Activated CD8-positive, alpha-beta memory T cell treated with anti-CD3 and anti-CD28 coated beads, Interleukin-2, amount 10 ng/mL, durations not matched to agents 7 days and 5 days (primary cell): ENCODE data around the gene GOLGA6L24. TPM values are rescaled to one million over a fixed set of nuclear protein-coding genes. Genes with fewer than 3 reads are reported as not detected.
"Not testable (repeated sequence)": the region's sequence is repeated elsewhere in the genome, so short reads cannot be mapped to it uniquely, and the experiment has no call there.

Experiments
- ATAC-seq: fragments of 150-1000 bp; cut with Tn5 transposase; one replicate; pipeline ENCODE4 v1.10.0; 2021; ENCODE audit warnings: moderate library complexity
- CTCF ChIA-PET: fragments of 350-600 bp; sonication (Branson Sonifier 250); formaldehyde crosslinking; loops from one replicate; lab custom pipeline; 2021; ENCODE audit warnings: antibody characterized with exemption; lab: Charles Lee
- DNase-seq: peaks from one replicate; pipeline ENCODE4 v3.0.0-alpha.2; 2020
- H3K27ac Mint-ChIP-seq: one replicate; pipeline ENCODE4 v1.8.0; 2021; ENCODE audit warnings: mild to moderate bottlenecking, mixed read lengths
- H3K27me3 Mint-ChIP-seq: one replicate; pipeline ENCODE4 v1.8.0; 2021; ENCODE audit warnings: mixed read lengths
- H3K36me3 Mint-ChIP-seq: one replicate; pipeline ENCODE4 v1.8.0; 2021; ENCODE audit warnings: mild to moderate bottlenecking, mixed read lengths
- H3K4me1 Mint-ChIP-seq: one replicate; pipeline ENCODE4 v1.8.0; 2021; ENCODE audit warnings: mixed read lengths
- H3K4me3 Mint-ChIP-seq: one replicate; pipeline ENCODE4 v1.8.0; 2021; ENCODE audit warnings: mild to moderate bottlenecking, moderate library complexity, mixed read lengths
- H3K9me3 Mint-ChIP-seq: one replicate; pipeline ENCODE4 v1.8.0; 2022; ENCODE audit warnings: low read depth, mixed read lengths
- total RNA-seq, 2 experiments: library from RNA; stranded (reverse); gene quantifications; one replicate each; pipeline ENCODE4 v1.2.3, GENCODE V29; 2021

GOLGA6L24 gene
- total RNA-seq: not detected

GRCh38 chr15:28357984-28358383 lies at the start of gene GOLGA6L24:
TSS of gene GOLGA6L24 (minus strand) at chr15:28358084. CDS start at chr15:28358023, 61 bp downstream.
- CTCF ChIA-PET, H3K27ac Mint-ChIP-seq, H3K4me1 Mint-ChIP-seq, H3K9me3 Mint-ChIP-seq, ATAC-seq, DNase-seq, H3K36me3 Mint-ChIP-seq, H3K27me3 Mint-ChIP-seq, H3K4me3 Mint-ChIP-seq: not testable (repeated sequence)

GRCh38 chr15:28402774-28403435 lies 45.0 kb upstream of the GOLGA6L24 start:
- CTCF ChIA-PET: not testable (repeated sequence)

GRCh38 chr15:28396022-28396421 lies 38.1 kb upstream of the GOLGA6L24 start:
- H3K9me3 Mint-ChIP-seq, CTCF ChIA-PET, H3K27ac Mint-ChIP-seq, H3K4me3 Mint-ChIP-seq, H3K36me3 Mint-ChIP-seq, ATAC-seq, H3K27me3 Mint-ChIP-seq, H3K4me1 Mint-ChIP-seq, DNase-seq: not testable (repeated sequence)

More at GRCh38 chr15:28402774-28403435, 45.0 kb upstream of the GOLGA6L24 start:
- H3K9me3 Mint-ChIP-seq, ATAC-seq, H3K4me1 Mint-ChIP-seq, H3K36me3 Mint-ChIP-seq, H3K27me3 Mint-ChIP-seq, H3K4me3 Mint-ChIP-seq, H3K27ac Mint-ChIP-seq, DNase-seq: not testable (repeated sequence)

GRCh38 chr15:28380053-28380452 lies 22.2 kb upstream of the GOLGA6L24 start:
- H3K27me3 Mint-ChIP-seq, CTCF ChIA-PET, H3K9me3 Mint-ChIP-seq, ATAC-seq, H3K36me3 Mint-ChIP-seq, H3K4me3 Mint-ChIP-seq, H3K4me1 Mint-ChIP-seq, H3K27ac Mint-ChIP-seq: not testable (repeated sequence)
- peak; percentile 53 for DNase-seq

- not testable (repeated sequence) for ATAC-seq
These were observed 20.5 kb upstream of the GOLGA6L24 start, which contains the start of gene GOLGA8F for GRCh38 chr15:28378364-28378763. TSS of gene GOLGA8F (plus strand) at chr15:28378664. CDS start at chr15:28378762, 98 bp downstream.

GRCh38 chr15:28365502-28365901 lies 7.6 kb upstream of the GOLGA6L24 start:
- H3K4me3 Mint-ChIP-seq, H3K9me3 Mint-ChIP-seq, H3K27me3 Mint-ChIP-seq, ATAC-seq, DNase-seq, H3K27ac Mint-ChIP-seq, H3K36me3 Mint-ChIP-seq, H3K4me1 Mint-ChIP-seq, CTCF ChIA-PET: not testable (repeated sequence)

More at GRCh38 chr15:28378364-28378763, 20.5 kb upstream of the GOLGA6L24 start, which contains the start of gene GOLGA8F:
- H3K27ac Mint-ChIP-seq, H3K4me1 Mint-ChIP-seq, H3K9me3 Mint-ChIP-seq, H3K36me3 Mint-ChIP-seq, DNase-seq, CTCF ChIA-PET, H3K4me3 Mint-ChIP-seq, H3K27me3 Mint-ChIP-seq: not testable (repeated sequence)

GRCh38 chr15:28322129-28322588 lies 35.7 kb downstream of the GOLGA6L24 start, which contains the start of gene HERC2:
TSS of gene HERC2 (minus strand) at chr15:28322179. CDS start at chr15:28321433, 746 bp downstream.
- not testable (repeated sequence) for H3K4me1 Mint-ChIP-seq
- H3K4me3 Mint-ChIP-seq: peak within 1 kb of the TSS; percentile 96
- peak within 1 kb of the TSS; percentile 95 for H3K27ac Mint-ChIP-seq

GRCh38 chr15:28321358-28322078 lies 36.4 kb downstream of the GOLGA6L24 start:
- H3K4me1 Mint-ChIP-seq, DNase-seq, CTCF ChIA-PET, ATAC-seq, H3K36me3 Mint-ChIP-seq, H3K27me3 Mint-ChIP-seq, H3K9me3 Mint-ChIP-seq: not testable (repeated sequence)
- H3K4me3 Mint-ChIP-seq: peak overlapping the region; percentile 96
- H3K27ac Mint-ChIP-seq: peak overlapping the region; percentile 95

More at GRCh38 chr15:28322129-28322588, 35.7 kb downstream of the GOLGA6L24 start, which contains the start of gene HERC2:
- H3K27me3 Mint-ChIP-seq, ATAC-seq, H3K36me3 Mint-ChIP-seq, CTCF ChIA-PET, DNase-seq, H3K9me3 Mint-ChIP-seq: not testable (repeated sequence)

GRCh38 chr15:28319725-28320124 lies 38.2 kb downstream of the GOLGA6L24 start:
- H3K4me3 Mint-ChIP-seq, CTCF ChIA-PET, H3K36me3 Mint-ChIP-seq: not testable (repeated sequence)

GRCh38 chr15:28318828-28319227 lies 39.1 kb downstream of the GOLGA6L24 start:
- ATAC-seq, DNase-seq, H3K9me3 Mint-ChIP-seq, H3K4me3 Mint-ChIP-seq, H3K27ac Mint-ChIP-seq, CTCF ChIA-PET, H3K4me1 Mint-ChIP-seq, H3K27me3 Mint-ChIP-seq: not testable (repeated sequence)
- H3K36me3 Mint-ChIP-seq: peaks cover 13% of the 10 kb centered on the region

More at GRCh38 chr15:28319725-28320124, 38.2 kb downstream of the GOLGA6L24 start:
- not testable (repeated sequence) for H3K9me3 Mint-ChIP-seq, H3K27me3 Mint-ChIP-seq, H3K4me1 Mint-ChIP-seq, ATAC-seq, H3K27ac Mint-ChIP-seq, DNase-seq

- H3K4me1 Mint-ChIP-seq, CTCF ChIA-PET, ATAC-seq: not testable (repeated sequence)
These were observed 39.8 kb downstream of the GOLGA6L24 start for GRCh38 chr15:28318122-28318521.

GRCh38 chr15:28316958-28317357 lies 40.9 kb downstream of the GOLGA6L24 start:
- H3K27me3 Mint-ChIP-seq, H3K4me3 Mint-ChIP-seq, CTCF ChIA-PET, H3K9me3 Mint-ChIP-seq, H3K4me1 Mint-ChIP-seq, DNase-seq, H3K27ac Mint-ChIP-seq, ATAC-seq: not testable (repeated sequence)
- peaks cover 17% of the 10 kb centered on the region for H3K36me3 Mint-ChIP-seq

More at GRCh38 chr15:28318122-28318521, 39.8 kb downstream of the GOLGA6L24 start:
- not testable (repeated sequence) for H3K9me3 Mint-ChIP-seq, DNase-seq, H3K27me3 Mint-ChIP-seq, H3K27ac Mint-ChIP-seq, H3K4me3 Mint-ChIP-seq
- H3K36me3 Mint-ChIP-seq: peaks cover 16% of the 10 kb centered on the region

- H3K36me3 Mint-ChIP-seq: peaks cover 31% of the 10 kb centered on the region
- ATAC-seq, H3K27me3 Mint-ChIP-seq, CTCF ChIA-PET, H3K9me3 Mint-ChIP-seq, H3K27ac Mint-ChIP-seq, H3K4me1 Mint-ChIP-seq, DNase-seq, H3K4me3 Mint-ChIP-seq: not testable (repeated sequence)
These were observed 47.4 kb downstream of the GOLGA6L24 start for GRCh38 chr15:28310454-28310853.
